ENCODE data around the gene TECTB.
"Not testable (repeated sequence)": the region's sequence is repeated elsewhere in the genome, so short reads cannot be mapped to it uniquely, and the experiment has no call there.

The TECTB gene

DNA sequence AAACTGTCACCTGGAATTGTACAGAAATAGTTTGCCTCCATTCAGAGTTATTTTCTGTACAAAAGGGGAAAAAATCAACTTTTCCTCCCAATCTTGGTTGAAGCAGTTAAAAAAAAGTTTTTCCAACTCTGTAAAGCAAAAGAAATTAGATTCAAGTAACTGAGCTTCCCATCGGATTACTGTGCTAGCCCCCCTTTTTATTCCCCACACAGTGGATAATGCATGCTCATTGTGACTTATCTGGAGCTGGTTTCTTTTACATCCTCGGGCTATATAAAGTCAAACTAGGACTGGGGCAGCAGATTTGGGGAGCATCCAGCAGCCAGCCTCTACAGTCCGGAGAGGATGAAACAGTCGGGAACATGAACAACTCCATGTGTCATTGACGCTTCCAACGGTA, at the start of gene TECTB:
TECTB (plus strand) TSS at position 301 of the 400 bp plus-strand sequence. CDS start 335 bp downstream, outside the sequence.
- DNase-seq (ENCODE audit: low read depth in 2 of 3, low spot score in 1 of 3) = no peak

DNA sequence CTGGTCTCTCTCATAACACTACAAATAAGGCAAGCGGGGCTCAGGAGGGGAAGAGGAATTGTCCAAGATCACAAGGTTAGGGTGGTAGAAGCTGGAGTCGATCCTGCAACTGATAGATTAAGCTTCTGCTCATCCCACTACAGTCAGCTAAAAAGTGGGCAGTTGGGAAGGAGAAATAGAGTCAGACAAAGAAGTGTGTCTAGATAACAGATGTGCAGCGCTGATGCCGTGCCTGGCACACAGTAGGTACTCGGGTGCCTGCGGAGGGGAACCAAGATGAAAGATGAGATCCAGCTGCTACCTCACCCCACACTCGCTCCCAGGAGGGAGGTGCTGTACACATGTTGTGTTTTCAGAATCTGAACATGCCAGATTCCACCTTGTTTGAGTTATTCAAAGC, 48.1 kb upstream of the TECTB start:
- DNase-seq (ENCODE audit: low read depth in 2 of 3, low spot score in 1 of 3) = no peak

DNA sequence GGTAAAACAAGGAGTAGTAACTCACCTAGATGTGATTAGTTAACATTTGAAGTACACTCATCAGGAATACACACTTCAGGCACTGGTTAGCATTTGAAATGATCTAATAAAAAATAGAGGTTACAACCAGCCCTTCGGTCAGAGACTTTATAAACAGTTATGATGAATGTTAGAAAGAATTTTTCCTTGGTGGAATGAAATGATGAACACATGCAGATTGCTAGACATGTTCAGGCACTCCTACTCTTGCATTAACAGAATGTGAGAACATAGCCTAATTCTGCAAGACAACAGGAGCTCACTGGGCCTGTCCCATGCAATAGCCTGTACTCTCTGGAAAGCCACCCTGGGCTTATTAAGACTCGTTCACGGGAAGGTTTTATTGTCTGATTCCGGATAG, 47.3 kb upstream of the TECTB start:
- no peak for DNase-seq (ENCODE audit: low read depth in 2 of 3, low spot score in 1 of 3)

DNA sequence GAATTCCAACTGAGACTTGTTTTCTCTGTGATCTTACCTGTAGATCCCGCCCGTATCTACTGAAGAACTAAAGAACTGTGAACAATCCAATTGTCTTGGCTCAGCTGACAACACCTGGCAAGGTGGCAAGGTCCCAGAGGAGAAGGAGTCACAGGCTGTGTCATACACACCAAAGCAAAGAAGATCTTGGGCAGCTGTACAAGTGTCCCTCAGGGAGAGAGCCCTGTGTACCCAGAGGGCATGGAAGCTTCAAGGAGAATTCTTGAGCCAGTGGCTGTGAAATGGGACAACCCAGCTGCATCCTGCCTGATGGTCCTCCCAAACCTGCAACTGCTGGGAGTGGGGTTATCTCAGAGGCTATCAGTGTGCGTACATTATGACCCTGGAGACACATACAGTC, 46.7 kb upstream of the TECTB start:
- DNase-seq (ENCODE audit: low read depth in 2 of 3, low spot score in 1 of 3) = no peak

DNA sequence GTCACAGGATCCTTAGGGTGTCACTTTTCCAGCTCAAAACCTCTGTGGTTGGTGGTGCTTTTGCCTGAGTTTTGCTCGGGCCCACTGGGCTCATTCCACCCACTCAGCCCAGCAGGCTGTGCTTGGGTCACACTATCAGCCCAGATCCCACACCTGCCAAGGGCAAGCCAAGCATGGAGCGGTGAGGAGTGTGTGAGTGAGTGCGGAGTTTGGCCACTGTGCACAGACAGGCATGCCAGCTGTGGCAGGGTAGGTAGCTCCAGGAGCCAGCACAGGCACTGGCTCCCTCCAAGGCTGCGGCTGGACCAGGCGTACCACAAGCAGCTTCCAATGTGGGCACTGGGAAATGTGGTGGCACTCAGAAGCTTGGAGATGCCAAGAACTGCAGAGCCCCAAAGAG, 43.9 kb upstream of the TECTB start:
- DNase-seq (ENCODE audit: low read depth in 2 of 3, low spot score in 1 of 3) = no peak

DNA sequence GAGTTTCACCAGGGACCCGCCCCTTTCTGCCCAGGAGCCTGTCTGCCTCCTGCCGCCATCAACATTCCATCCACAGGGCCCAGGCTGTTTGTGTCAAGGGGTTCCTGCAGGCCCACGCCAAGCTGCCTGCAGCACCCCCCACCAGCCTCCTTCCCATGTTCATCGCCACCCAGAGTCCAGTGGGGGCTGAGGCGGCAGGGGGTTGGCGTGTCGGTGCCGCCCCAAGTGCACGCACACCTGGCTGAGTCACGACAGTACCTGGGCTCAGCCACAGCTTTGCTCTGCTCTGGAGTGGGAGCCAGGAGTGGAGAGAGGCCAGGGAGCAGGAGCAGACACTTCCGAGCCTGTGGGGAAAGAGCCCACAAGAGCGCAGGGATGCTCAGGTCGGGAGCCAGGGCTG, 42.8 kb upstream of the TECTB start:
- DNase-seq (ENCODE audit: low read depth in 2 of 3, low spot score in 1 of 3) = no peak

DNA sequence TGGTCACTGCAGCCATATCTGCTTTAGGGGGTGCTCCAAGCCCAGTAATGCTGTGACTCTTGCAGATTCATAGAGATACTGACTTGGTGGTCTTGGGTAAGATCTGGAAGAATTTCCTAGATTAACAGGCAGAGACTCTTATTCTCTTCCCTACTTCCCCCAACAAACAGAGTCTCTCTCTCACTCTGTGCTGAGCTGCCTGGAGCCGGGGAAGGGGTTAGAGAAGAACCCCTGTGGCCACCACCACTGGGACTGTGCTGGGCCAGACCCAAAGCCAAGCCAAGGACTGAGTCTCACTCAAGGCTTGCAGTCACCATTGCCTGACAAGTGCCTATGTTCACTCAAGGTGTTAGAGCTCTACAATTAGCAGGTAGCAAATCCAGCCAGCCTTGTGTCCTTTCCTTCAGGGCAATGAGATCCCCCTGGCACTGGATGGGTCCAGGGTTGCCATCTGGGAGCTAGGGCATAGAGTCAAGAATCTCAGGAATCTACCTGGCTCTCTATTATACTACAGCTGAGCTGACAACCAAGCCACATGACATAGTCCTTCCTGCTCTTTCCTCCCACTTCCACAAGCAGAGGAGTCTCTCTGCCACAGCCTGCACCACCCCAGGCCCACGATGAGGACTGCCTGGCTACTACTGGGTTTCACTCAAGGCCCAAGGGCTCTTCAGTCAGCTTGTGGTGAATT, 41.4 kb upstream of the TECTB start:
- DNase-seq (ENCODE audit: low read depth in 2 of 3, low spot score in 1 of 3) = no peak

DNA sequence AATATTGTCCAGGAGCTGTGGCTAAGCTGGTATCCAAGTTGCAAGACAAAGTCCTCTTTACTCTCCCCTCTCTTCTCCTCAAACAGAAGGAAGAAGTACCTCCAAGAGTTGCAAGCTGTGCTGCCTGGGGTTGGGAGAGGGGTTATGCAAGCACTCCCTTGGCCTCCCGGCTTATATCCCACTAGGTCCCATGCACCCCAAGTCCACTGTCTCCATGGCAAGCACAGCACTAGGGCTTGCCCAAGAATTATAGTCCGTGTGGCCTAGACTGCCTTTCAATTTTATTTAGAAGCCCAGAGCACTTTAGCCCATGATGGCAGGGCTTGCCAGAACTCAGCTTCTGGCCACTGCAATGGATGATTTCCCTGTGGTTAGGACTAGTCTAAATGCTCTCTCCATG, 40.4 kb upstream of the TECTB start:
- no peak for DNase-seq (ENCODE audit: low read depth in 2 of 3, low spot score in 1 of 3)

DNA sequence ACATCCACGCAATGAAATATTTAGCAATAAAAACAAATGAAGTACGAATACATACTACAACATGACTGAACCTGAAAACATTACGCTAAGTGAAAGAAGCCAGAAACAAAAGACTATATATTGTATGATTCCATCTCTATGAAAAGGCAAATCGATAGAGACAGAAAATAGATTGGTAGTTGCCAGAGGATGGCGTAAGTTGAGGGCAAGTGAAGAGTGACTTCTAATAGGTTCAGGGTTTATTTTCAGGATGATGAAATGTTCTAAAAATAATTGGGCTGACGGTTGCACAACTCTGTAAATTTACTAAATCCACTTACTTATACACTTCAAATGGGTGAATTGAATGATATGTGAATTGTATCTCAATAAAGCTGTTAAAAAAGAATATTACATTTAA, 39.5 kb upstream of the TECTB start:
- no peak for DNase-seq (ENCODE audit: low read depth in 2 of 3, low spot score in 1 of 3)

DNA sequence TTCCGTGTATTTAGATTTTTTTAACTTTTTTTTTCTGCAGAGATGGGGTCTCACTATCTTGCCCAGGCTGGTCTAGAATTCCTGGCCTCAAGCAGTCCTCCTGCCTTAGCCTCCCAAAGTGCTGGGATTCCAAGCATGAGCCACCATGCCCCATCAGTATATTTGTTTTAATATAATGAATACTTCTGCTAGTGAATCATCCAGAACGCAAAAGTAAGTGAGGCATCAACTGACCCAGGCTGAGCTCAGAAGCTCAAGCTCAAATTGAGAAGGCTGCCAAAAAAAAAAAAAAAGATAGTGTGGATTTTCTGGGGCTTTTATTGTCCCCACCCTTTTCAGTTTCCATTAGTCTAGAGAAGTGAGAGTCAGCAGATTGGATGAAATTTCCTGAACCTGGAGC, 39.0 kb upstream of the TECTB start:
- DNase-seq (ENCODE audit: low read depth in 2 of 3, low spot score in 1 of 3) = no peak

DNA sequence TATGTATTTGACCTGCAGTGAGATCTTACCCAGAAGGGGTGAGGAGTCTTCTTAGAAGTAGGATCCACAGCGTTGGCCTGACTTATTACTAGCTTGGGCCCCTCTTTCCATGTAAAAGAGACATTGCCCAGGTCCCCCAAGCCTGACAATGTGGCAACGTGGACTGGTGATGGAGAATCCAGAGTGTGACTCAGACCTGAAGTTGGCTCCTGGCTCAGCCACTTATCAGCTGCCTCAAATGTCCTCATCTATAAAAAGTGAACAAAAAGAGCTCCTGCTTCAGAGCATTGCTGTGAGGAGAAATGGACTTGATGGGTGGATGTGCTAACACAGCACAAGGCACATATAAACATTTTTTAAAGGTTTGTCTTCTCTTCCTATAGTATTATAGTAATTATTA, 35.4 kb upstream of the TECTB start:
- no peak for DNase-seq (ENCODE audit: low read depth in 2 of 3, low spot score in 1 of 3)

DNA sequence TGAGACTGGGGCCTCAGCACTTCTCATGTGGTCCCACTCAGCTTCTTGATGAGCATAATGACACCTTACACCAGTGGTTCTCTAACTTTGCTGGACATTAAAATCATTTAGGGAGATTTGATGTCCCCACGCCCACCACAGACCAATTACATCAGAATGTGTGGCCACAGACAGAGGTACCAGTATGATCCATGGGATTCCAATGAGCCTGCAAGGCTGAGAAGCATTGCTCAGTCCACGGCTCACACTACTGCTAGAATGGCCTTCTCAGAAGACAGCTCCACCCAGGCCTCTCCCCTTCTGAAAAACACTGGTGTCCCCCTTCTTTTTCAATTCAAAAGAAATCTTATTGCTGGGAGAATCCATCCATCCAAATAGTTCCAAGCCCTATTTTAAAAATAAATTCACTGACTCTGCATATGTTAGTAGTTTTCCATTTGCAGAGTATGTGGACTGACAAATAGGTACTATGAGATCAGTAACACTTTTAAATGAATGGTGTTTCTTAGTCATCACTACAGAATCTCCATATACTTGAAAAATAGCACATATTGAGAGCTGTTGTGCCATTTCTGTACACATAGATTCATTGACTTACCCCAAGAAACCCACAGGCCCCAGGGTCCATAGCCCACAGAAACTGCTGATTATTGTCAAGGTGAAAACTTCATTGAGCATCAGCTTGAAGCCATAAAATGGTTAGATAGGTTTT, 34.5 kb upstream of the TECTB start:
- DNase-seq (ENCODE audit: low read depth in 2 of 3, low spot score in 1 of 3) = no peak

DNA sequence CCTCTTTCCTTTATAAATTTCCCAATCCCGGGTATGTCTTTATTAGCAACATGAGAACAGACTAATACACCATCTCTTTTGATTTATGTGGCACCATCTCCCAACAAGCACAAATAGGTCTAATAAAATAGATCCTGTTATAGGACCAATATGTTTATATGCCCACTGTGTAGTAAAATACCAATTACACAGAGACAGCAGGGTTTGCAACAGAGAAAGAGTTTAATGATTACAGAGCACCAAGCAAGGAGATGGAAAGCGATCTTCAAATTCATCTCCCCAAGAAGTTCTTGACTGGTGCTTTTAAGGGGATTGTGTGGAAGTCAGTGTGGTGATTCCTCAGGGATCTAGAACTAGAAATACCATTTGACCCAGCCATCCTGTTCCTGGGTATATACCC, 33.5 kb upstream of the TECTB start:
- no peak for DNase-seq (ENCODE audit: low read depth in 2 of 3, low spot score in 1 of 3)

DNA sequence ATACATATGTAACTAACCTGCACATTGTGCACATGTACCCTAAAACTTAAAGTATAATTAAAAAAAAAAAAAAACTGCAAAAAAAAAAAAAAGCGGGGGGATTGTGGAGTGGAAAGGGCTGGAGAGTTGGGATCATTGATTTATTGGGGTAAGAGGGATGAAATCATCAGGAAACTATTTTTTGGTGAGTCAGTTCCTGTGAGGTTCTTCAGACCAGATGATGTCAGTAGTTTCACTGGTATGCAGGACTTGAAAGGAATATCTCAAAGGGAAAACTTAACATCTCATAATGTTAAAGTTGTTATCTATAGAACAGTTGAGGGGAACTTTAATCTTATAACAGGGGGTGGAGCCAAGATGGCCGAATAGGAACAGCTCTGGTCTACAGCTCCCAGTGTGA, 32.6 kb upstream of the TECTB start:
- no peak for DNase-seq (ENCODE audit: low read depth in 2 of 3, low spot score in 1 of 3)

DNA sequence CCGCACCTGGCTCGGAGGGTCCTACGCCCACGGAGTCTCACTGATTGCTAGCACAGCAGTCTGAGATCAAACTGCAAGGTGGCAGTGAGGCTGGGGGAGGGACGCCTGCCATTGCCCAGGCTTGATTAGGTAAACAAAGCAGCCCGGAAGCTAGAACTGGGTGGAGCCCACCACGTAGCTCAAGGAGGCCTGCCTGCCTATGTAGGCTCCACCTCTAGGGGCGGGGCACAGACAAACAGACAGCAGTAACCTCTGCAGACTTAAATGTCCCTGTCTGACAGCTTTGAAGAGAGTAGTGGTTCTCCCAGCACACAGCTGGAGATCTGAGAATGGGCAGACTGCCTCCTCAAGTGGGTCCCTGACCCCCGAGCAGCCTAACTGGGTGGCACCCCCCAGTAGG, 32.0 kb upstream of the TECTB start:
- DNase-seq (ENCODE audit: low read depth in 2 of 3, low spot score in 1 of 3) = not testable (repeated sequence)

DNA sequence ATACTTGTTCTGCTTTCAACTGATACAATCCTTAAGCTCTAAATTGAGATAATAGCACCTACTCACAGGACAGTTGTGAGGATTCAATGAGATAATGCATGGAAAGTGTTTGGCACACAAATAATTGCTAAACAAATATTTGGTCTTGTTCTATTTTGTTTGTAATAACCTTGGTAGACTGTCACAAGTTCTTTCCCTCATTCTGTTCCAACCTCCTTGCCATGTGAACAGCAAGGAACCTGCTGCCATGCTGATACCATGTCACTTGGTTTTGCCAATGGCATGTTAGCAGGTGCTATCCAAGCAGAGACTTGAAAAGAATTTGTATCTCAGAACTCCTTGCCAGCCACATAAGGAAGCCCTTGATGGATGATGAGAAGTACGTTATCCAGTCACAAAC, 24.8 kb upstream of the TECTB start:
- DNase-seq (ENCODE audit: low read depth in 2 of 3, low spot score in 1 of 3) = no peak

DNA sequence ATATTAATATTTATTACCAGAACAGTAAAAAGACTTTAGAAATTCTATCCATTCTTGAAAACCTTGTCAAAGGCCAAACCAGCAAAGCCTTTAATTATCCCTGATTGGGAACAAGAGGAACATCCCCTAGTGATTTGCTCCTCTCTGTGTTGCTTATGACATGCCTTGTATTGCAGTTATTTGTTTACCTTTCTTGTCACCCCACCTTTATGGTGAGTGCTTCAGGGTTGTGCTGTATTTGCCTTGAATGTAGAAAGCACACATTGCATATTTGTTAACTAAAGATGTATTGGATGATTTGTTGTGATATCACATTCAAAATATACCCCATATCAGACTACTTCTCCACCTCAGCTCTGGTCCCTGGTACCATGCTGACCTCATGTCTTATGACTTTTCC, 23.5 kb upstream of the TECTB start:
- no peak for DNase-seq (ENCODE audit: low read depth in 2 of 3, low spot score in 1 of 3)

DNA sequence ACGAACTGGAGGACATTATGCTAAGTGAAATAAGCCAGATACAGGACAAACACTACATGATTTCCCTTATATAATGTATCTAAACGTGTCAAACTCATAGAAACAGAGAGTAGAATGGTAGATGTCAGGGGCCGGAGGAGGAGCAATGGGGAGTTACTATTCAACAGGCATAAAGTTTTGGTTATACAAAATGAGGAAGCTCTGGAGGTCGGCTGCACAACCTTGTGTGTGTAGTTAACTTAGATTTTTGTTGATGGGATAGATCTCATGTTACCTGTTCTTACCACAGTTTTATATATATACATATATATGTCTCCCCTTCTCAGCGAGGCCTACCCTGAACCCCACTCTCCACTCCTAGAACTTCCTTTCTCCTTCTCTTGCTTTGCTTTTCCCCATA, 22.4 kb upstream of the TECTB start:
- DNase-seq (ENCODE audit: low read depth in 2 of 3, low spot score in 1 of 3) = no peak

DNA sequence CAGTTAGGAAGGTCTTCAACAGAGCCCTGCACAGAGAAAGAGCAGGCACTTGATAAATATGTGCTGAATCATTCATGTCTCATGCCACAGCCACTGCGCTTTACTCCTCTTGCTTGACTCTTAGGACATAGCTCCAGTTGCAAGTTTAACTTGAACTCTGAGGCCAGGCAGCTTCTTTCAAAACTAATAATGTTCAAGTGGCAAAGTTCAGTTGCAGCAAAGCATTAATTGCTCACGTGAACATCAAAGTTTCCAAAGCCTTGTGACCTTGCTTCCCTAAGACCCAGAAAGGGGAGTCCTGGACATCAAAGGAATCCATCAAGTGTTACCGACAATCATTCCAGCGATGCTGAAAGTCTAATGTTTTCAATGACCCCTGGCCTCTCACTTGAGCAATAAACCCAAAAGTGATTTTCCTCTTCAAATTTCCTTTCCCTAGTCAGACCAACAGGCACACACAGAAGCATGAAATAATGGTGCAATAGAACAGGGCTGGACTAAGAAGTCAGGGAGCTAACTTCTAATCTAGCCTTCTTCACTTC, 21.8 kb upstream of the TECTB start:
- no peak for DNase-seq (ENCODE audit: low read depth in 2 of 3, low spot score in 1 of 3)

DNA sequence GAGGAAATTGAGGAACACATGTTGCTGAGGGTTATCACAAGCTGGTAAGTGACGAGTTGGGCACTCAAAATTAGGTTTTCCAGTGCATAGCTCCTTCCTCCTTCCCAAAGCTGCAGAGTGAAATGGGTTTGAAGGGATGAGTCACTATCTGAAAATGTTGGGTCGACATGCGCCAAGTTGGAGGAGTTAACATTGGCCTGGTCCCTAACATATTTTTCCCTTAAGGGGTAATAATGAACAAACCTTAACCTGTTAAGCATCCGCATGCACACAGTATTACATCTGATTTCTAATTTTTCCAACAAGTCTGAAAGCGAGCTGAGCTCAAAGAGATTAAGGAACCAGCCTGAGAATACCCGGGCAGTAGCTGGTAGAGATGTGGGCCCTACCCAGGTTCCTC, 20.7 kb upstream of the TECTB start:
- DNase-seq (ENCODE audit: low read depth in 2 of 3, low spot score in 1 of 3) = no peak

DNA sequence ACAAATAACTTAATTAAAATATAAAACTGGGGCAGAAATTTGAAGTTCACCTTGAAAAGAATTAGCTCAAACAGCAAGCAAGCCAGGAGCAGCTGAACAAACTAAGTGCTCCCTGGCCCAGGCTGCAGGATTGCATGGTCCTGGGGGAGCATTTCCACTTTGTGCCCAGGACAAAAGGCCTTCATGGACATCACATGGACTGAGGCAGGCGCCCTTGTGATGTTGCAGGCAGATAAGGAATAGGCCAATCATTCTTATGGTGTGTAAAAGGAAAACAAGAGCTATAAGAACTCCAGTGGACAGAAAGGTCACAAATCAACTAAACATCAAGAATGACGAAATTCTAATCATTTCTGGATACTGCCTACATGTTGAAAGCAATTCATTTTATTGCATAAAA, 17.5 kb upstream of the TECTB start:
- DNase-seq (ENCODE audit: low read depth in 2 of 3, low spot score in 1 of 3) = no peak

DNA sequence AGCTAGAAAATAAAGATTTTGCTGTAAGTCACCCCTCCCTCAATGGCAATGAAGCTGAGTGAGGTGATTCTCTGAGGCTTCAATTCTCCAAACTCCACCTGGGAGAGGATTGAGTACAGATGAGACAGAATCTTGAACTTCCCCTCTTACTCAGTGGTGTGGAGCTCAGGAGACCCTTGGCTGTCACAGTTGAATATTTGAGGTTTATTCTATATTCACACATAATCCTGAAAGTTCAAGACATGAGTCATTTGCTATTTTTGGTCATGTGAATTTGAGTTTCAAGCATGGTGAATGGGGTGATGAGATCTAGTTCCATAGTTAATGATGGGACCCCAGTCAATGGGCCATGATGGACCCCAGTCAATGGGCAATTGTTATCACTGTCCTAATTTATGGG, 13.9 kb upstream of the TECTB start:
- no peak for DNase-seq (ENCODE audit: low read depth in 2 of 3, low spot score in 1 of 3)

DNA sequence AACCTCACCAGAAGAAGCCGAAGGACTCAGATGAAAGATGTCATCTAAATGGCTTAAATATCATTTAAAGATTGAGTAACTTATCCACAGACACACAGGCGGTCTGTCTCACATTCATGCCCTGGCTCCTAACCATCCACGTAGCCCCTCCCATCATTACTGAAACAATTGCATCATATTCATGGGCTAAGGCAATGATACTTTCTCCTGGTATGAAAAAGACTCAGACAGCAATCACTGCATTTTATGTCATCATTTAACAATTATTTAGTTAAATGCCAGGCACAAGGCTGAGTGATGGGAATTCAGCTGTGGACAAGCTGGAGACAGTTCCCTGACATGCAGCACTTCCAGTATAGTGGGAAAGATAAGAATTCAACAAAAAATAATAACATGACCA, 11.2 kb upstream of the TECTB start:
- DNase-seq (ENCODE audit: low read depth in 2 of 3, low spot score in 1 of 3) = no peak
